Measurements from ENCODE around the gene LHFPL6.

DNA sequence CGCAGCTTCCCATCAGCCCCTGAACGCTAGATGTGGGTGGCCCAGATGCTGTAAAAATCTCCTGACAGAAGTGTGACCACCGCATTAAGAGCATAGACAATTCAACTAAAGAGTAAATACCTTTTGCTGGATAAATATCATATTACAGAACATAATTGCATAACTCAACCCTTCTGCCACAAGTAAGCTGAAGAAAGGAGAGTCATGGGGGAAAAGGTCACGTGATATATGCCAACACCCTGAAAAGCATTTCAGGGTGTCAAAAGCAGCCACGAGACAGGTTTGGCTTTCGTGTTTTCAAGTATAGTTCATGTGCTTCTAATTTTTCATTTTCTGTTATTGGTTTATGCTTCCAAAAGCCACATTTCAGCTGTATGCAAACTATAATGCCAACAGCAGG, 71.3 kb downstream of the LHFPL6 start:
- TF ChIP-seq, protein P1, sequence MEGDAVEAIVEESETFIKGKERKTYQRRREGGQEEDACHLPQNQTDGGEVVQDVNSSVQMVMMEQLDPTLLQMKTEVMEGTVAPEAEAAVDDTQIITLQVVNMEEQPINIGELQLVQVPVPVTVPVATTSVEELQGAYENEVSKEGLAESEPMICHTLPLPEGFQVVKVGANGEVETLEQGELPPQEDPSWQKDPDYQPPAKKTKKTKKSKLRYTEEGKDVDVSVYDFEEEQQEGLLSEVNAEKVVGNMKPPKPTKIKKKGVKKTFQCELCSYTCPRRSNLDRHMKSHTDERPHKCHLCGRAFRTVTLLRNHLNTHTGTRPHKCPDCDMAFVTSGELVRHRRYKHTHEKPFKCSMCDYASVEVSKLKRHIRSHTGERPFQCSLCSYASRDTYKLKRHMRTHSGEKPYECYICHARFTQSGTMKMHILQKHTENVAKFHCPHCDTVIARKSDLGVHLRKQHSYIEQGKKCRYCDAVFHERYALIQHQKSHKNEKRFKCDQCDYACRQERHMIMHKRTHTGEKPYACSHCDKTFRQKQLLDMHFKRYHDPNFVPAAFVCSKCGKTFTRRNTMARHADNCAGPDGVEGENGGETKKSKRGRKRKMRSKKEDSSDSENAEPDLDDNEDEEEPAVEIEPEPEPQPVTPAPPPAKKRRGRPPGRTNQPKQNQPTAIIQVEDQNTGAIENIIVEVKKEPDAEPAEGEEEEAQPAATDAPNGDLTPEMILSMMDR (IDR thresholded peaks at IDR 0.05), result no peak
- TF ChIP-seq POLR2AphosphoS5 (IDR thresholded peaks at IDR 0.05) (no peak), POLR2A (IDR thresholded peaks at IDR 0.05) (no peak)
